ENCODE measurements around the gene LRRC56. TPM values are rescaled to one million over a fixed set of nuclear protein-coding genes. Genes with fewer than 3 reads are reported as not detected.

LRRC56 gene
- polyA plus RNA-seq, 1 experiment = 1.5 TPM

DNA sequence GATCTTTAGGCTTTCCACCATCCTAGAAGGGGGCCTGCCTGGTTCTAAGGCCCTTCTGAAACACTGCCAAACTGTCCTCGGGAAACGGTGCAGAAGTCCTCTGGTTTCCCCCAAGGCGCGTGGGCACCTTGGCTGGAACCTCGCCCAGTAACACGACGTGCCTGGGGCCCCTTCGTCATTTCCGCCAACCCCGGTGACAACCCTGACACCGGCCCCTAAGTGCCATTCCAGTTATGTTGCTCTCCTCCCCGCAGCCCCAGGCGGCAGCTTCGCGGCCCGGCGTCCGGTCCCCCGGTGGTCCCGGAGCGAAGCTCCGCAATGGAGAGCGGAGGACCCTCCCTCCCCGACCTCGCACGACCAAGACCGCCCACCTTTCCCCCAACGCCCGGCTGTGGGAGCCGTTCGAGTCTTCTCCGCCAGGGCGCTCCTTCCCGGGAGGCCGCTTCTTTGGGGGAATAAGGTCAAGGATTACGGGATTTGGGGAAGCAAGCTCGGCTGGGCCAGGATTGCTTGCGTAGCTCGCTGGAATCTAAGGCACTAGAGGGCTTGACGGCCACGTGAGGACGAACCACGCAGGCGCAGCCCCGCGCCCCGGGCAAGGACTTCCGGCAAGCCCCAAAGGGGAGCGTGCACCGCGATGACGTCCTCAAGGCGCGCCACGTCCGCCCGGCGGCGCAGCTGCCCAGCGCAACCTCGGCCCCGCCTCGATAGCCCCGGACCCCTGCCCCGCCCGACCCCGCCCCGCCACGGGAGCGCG lies 30.9 kb upstream of the LRRC56 start:
- H3K36me3 ChIP-seq (ENCODE audit: control insufficient read depth, insufficient read depth, low read length) = peaks cover 9% of the 10 kb centered on the region
- no peaks in the 10 kb centered on the region for H3K27me3 ChIP-seq (ENCODE audit: control insufficient read depth, insufficient read depth, low read length)
- DNase-seq (ENCODE audit: low read depth) = peak; percentile 86
- H3K4me3 ChIP-seq (ENCODE audit: low read depth, low read length) = peak overlapping the region; percentile 96
- POLR2A ChIA-PET = interaction anchor here (0.7 kb wide), 1 partner anchor 70 kb away, joined by 3 read pairs; the partner anchor contains the start of gene PHRF1
- CTCF ChIA-PET = interaction anchor here (0.8 to 3.8 kb wide), 3 partner anchors 13 to 110 kb away, joined by 5 to 12 read pairs (median 11); no protein-coding TSS in a partner anchor
- TF ChIP-seq, protein P1, sequence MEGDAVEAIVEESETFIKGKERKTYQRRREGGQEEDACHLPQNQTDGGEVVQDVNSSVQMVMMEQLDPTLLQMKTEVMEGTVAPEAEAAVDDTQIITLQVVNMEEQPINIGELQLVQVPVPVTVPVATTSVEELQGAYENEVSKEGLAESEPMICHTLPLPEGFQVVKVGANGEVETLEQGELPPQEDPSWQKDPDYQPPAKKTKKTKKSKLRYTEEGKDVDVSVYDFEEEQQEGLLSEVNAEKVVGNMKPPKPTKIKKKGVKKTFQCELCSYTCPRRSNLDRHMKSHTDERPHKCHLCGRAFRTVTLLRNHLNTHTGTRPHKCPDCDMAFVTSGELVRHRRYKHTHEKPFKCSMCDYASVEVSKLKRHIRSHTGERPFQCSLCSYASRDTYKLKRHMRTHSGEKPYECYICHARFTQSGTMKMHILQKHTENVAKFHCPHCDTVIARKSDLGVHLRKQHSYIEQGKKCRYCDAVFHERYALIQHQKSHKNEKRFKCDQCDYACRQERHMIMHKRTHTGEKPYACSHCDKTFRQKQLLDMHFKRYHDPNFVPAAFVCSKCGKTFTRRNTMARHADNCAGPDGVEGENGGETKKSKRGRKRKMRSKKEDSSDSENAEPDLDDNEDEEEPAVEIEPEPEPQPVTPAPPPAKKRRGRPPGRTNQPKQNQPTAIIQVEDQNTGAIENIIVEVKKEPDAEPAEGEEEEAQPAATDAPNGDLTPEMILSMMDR (IDR thresholded peaks at IDR 0.05; ENCODE audit: insufficient read depth, low read depth, low read length) = 0 out of 2 replicates have a peak, but pooled peaks have one; percentile 4

DNA sequence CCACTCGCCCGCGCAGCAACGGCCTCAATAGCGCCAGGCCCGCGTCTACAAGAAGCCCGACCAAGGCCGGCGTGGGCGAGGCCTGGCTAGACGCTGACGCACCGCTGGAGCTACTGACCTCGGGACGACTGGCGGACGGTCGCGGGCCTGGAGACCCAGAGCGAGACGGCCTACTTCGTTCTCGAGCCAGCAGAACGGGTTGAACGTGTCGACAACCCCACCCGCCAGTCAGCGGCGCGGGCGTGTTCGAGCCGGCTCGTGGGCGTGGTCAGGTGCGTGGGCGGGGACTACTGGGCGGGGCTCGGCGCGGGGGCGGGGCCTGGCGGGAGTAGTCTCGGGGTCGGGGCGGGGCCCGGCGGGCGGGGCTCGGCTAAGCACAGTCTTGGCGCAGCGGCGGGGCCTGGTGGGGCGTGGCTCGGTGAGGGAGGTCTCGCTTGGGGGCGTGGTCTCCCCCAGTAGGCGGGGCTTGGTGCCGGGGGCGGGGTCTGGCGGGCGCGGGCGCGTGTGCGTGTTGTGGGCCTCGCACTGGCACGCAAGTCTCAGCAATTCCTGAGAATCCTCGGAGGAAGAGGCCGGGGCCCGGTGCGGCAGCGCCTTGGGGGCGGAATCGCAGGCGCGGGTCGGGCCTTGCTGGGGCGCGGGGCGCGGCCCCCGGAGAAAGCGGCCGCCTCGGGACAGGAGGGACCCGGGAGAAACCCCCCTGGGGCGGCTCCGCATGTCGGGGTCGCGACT lies 30.2 kb upstream of the LRRC56 start, which contains the start of gene RNH1:
RNH1 (minus strand) TSS at position 248 of the 732 bp plus-strand sequence. CDS start 5,080 bp downstream, outside the sequence.
- TF ChIP-seq, protein P1 (IDR thresholded peaks at IDR 0.05; ENCODE audit: insufficient read depth, low read depth, low read length) = no peak
- ChIA-PET CTCF (interaction anchor here (0.8 to 3.8 kb wide), 3 partner anchors 12 to 111 kb away, joined by 5 to 12 read pairs (median 11); no protein-coding TSS in a partner anchor), POLR2A (interaction anchor here (0.7 kb wide), 1 partner anchor 69 kb away, joined by 3 read pairs; the partner anchor contains the start of gene PHRF1)
- peak; percentile 67 for DNase-seq (ENCODE audit: low read depth)
- peak within 1 kb of the TSS; percentile 96 for H3K4me3 ChIP-seq (ENCODE audit: low read depth, low read length)
- H3K27me3 ChIP-seq (ENCODE audit: control insufficient read depth, insufficient read depth, low read length) = no peaks in the 10 kb centered on the region
- H3K36me3 ChIP-seq (ENCODE audit: control insufficient read depth, insufficient read depth, low read length) = peaks cover 3% of the 10 kb centered on the region

DNA sequence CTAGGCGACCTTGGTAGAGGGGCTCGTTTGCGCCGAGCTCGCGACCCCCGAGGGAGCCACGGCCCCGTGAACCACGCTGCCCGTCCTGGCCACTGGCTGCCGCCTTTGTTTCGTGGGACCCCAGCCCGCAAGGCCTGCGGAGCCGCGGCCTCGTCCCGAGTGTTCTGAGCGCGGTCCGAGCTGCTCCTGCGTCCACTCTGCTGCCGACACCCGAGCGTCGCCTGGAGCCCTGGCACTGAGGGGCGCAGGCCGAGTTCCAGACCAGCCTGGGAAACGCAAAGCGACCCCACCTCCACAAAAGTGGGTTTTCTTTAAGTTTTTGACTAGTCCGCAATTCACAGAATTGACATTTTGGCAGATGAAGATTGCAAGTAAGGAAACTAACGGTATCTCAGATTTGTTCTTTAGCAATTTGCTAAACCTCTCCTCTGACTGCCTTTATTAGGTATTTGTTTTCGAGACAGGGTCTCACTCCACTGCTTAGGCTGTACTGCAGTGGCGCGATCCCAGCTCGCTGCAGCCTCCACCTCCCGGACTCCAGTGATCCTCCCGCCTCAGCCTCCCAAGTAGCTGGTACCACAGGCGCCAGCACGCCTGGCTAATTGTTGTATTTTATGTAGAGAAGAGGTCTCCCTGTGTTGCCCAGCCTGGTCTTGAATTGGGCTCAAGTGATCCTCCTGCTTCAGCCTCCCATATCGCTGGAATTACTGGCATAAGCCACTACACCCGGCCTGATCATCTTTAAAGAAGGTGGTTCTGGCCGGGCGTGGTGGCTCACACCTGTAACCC lies 29.4 kb upstream of the LRRC56 start:
- Histone ChIP-seq H3K27me3 (ENCODE audit: control insufficient read depth, insufficient read depth, low read length) (no peaks in the 10 kb centered on the region), H3K36me3 (ENCODE audit: control insufficient read depth, insufficient read depth, low read length) (peaks cover 2% of the 10 kb centered on the region), H3K4me3 (ENCODE audit: low read depth, low read length) (peak overlapping the region; percentile 88)
- ChIA-PET CTCF (interaction anchor here (2.9 to 3.8 kb wide), 2 partner anchors 11 to 60 kb away, joined by 11 to 12 read pairs; no protein-coding TSS in a partner anchor), POLR2A (no interaction called here)
- DNase-seq (ENCODE audit: low read depth) = no peak
- TF ChIP-seq, protein P1 (IDR thresholded peaks at IDR 0.05; ENCODE audit: insufficient read depth, low read depth, low read length) = no peak

DNA sequence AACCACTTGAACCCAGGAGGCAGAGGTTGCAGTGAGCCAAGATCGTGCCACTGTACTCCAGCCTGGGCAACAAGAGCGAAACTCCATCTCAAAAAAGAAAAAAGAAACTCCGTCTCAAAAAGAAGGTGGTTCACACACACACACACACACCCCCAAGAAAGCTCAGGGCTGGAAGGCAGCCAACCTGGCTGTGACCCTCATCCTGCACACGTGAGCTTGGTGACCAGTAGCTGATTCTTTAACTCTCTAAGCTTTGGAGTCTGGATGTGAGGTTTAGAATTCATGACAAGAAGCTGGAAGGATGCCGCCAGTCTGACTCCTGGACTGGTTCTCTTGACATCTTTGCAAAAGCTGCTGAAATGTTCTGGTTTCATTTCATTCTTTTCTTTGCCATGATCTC lies 28.4 kb upstream of the LRRC56 start:
- no peak for DNase-seq (ENCODE audit: low read depth)
- ChIA-PET CTCF (interaction anchor here (0.9 to 3.8 kb wide), 3 partner anchors 9 to 61 kb away, joined by 3 to 11 read pairs (median 6); no protein-coding TSS in a partner anchor), POLR2A (interaction anchor here (0.6 kb wide), 1 partner anchor 241 kb away, joined by 17 read pairs; no protein-coding TSS in a partner anchor)
- no peaks in the 10 kb centered on the region for H3K27me3 ChIP-seq (ENCODE audit: control insufficient read depth, insufficient read depth, low read length)
- TF ChIP-seq, protein P1 (IDR thresholded peaks at IDR 0.05; ENCODE audit: insufficient read depth, low read depth, low read length) = no peak
- H3K4me3 ChIP-seq (ENCODE audit: low read depth, low read length) = no peak overlapping the region
- peaks cover 4% of the 10 kb centered on the region for H3K36me3 ChIP-seq (ENCODE audit: control insufficient read depth, insufficient read depth, low read length)

Measured in BJ (cell line).